NCI-H128 (cell line): ENCODE results near the gene SMIM11.
"Not testable (repeated sequence)": the region's sequence is repeated elsewhere in the genome, so short reads cannot be mapped to it uniquely, and the experiment has no call there.

Source experiments
- DNase-seq: peaks from one replicate; lab custom pipeline; 2025; ENCODE audit not compliant: unreplicated experiment; lab: John Stamatoyannopoulos, UW

SMIM11 gene, protein sequence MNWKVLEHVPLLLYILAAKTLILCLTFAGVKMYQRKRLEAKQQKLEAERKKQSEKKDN

DNA sequence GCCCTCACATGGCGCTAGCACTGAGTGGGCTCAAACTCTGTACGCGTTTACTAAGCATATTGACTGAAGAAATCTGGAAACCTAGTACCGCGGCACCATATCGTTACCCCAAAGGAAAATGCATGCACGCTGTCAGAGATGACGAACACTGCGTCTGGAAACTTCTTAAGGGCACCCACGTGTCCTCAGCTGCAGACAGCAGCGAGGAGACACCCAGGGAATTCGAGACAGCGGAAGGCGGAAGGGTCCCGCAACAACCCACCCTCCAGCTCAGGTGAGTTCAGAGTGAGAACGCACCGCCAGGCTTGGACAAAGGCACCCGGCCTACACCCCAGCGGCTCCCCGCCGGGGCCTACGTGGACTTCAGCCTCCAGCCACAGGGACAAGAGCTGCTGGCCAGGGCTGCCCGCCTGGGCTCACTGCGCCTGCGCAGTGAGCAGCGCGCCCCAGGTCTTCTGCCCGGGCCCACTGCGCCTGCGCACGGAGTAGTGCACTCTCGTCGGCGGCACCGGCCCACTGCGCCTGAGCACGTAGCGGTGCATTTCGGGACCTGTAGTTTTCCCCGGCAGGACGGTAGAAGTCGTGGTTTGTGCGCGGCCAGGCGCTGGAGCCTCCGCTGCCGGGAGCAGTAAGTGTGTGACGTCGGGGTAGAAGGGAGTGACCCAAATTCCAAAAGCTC, at the start of gene SMIM11:
SMIM11 (plus strand) TSS at position 568 of the 679 bp plus-strand sequence. CDS start 3,998 bp downstream, outside the sequence.
- not testable (repeated sequence) for DNase-seq

DNA sequence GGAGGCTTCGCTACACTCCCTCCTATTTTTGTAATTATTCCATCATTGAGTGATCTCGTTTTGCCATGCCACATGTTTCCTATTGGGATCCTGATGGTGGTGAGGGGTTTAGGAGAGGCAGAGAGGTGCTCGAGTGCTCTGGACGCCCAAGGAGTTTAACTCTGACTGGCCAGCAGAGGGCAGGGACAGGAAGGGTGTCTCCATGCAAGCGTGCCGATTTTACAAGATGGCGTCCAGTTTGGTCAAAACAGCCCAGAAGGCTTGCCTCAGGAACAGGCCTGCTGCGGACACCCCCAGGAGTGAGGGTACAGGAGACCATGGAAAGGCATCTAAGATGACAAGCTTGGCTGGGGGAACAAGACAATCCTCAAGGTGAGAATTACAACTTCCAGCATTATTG, 45.3 kb upstream of the SMIM11 start:
- no peak for DNase-seq

DNA sequence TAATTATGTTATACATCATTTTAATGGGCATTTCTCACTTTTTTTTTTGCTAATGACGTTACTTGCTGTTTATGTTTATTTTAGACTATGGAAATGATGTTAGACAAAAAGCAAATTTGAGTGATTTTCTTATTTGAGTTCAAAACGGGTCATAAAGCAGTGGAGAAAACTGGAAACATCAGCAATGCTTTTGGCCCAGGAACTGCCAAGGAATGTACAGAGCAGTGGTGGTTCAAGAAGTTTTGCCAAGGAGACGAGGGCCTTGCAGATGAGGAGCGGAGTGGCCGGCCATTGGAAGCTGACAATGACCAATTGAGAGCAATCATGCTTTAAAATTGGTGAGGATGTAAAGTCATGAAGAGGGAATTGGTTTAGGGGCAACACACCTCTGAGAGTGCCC, 43.6 kb upstream of the SMIM11 start:
- DNase-seq: no peak

- no peak for DNase-seq
Observed at GRCh38 chr21:34332347-34332746, 43.0 kb upstream of the SMIM11 start.

DNA sequence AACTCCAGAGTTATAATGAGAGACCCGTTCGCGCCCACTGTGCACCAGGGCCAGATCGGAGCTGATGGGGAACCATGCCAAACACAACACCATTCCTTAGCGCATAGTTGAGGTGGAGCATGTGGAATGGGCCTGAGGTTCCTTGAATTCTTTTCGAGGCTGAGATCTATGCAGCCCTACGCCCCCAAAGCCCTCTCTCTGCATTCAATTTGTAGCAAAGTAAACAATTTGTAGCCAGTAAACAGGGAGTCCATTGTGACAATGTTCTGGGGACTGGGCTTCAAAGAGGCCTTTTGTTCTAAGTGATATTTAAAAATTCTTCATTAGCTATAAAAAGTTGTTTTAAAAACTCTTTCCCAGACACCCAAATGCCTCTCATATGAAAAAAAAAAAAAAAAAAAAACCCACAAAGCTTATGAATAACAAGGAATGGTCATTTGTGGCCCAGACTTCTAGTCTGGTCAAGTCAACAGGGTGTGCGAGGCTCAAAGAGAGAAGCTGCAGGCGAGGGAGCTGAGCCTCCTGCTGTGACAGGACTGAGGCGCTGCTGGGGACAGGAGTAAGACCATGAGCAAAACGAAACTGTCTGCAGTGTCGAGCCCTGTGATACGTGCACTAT, 42.1 kb upstream of the SMIM11 start:
- no peak for DNase-seq

DNA sequence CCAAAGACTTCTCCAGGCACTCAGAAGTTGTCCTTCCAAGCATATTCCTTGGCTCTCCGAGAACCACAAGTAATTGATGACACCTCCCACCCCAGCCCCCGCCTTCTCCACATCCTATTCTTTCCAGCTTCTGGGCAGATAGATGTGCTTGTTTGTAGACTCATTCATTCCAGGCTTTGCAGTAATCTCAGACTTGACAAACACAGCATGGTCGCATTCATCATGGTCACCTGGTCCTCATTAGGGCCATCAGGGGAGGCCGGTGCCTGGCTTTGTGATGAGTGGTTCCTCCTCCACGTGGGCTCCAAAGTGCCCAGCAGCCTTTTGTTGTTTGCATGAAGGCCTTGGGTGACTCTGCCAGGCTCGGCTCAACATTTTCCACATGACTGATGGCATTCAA, 40.0 kb upstream of the SMIM11 start:
- DNase-seq: no peak

DNA sequence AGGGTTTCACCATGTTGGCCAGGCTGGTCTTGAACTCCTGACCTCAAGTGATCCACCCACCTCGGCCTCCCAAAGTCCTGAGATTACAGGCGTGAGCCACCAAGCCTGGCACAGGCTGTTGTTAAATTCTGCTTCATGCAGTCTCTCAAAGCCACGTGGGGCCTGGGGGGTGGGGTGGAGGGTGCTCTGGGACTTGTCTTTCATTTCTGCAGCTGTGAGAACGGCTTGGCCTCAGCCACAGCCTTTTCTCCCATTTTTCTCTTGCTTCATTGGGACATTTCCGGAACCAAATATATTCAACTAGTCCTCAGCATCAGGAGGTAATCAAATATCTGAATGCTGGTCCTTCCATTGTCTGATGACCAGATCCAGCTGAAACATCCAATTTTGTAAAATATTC, 39.1 kb upstream of the SMIM11 start:
- DNase-seq: no peak

DNA sequence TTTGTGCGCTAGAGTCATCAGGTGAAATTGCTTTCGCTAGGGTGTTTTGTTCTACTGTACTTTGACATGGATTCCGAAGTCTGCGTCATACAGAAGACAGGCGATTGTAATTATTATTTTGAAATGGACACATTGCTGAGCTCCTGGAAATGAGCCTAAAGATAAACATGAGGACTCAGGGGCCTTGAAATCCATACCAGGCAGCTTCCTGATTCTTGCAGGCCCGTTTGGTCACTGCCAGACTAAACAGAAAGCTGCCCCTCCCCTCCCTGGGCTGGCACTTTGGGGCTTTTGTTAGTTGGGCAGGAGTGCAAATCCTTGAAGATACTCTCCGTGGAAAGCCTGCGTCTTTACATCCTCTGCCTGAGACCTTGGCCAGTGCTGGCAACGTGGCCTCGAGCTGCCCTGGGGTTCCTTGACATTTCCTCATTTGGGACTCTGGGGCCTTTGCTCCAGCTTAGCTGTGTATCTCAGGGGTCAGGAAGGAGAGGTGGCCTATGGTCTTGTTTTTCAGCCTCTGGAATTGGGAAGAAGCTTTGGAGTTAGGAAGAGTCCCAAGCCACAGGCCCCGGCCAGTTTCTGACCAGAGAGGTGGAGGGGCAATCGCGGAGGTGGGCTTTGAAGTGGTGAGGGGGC, 38.4 kb upstream of the SMIM11 start:
- no peak for DNase-seq

- DNase-seq: no peak
Observed at GRCh38 chr21:34337741-34338140, 37.6 kb upstream of the SMIM11 start.

DNA sequence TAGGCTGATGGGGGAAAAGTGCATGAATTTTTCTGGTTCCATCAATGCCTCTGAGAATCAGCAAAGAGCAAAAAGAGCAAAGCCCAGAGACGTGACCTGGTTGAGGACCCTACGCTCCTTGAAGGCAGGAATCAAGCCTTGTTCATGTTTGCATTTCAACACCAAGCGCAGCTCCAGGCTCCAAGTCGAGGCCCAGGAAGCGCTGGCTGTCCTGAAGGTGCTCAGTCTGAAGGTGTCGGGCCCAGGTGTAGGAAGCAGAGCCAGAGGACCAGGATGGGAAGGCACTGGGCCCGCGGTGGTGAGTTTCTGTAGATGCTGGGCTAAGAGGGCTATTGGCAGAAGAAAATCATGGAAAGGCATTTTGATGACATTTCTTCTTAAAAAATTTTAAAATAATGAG, 37.1 kb upstream of the SMIM11 start:
- DNase-seq: no peak

DNA sequence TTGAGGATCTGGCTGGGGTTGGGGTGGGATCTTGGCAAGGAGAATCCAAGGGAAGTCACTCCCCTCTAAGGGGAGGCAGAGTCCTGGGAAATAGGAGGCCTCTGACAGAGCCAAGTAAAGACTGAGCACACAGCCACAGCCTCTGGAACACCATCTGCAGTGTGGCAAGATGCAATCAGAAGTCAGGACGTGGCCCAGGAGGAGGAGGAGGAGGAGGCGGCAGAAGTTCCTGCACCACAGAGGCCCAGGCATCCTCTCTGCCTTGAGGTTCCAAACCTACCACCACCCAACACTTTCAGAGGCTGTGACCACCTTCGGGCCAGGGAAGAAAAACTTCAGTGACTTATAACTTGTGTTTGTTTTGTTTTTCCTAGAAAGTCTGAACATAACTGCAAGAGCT, 35.2 kb upstream of the SMIM11 start:
- no peak for DNase-seq

- DNase-seq: no peak
Observed at GRCh38 chr21:34342476-34342875, 32.8 kb upstream of the SMIM11 start.

- no peak for DNase-seq
Observed at GRCh38 chr21:34343347-34343746, 32.0 kb upstream of the SMIM11 start.

DNA sequence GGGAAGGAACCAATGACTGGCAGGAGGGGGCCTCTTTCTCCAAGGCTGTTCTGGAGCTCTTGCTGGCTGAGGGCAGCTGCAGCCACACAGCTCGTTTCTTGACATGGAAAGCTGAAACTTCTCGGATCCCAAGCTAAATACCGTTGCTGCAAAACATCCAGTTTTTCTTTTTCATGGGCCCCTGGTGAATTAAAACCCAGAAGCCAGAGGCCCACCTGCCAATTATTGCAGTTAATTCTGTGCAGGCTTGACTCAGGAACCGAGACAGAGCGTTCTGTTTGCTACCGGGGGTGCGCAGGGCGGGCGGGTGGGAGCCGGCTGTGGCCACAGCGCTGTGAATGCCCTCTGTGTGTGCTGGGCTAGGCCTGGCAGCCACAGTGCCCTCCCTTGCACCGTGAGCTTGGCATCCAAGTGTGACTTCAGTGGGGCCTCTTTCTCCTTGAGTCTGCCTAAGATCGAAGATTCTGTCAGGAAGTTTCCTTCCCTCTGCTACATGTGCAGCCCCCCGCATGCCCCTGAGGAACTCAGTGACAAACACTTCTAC, 31.4 kb upstream of the SMIM11 start:
- DNase-seq: no peak

DNA sequence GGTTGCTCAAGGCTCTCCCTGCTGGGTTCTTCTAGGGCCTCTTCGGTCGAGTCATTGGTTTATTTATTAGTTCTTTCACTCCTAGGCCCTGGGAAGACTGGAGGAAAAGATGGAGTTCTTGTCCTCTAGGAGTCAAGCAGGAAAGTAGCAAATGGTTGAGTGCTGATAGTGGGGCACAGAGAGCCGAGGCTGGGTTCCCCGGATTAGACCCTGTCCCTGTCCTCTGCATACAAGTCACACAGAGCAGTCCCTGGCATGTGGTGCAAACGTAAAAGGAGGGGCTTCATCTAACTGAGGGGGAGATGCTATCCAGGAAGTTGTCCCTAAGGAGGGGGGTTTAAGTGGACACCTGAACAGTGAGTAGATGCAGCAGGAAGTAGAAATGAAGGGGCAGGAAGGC, 30.7 kb upstream of the SMIM11 start:
- no peak for DNase-seq

DNA sequence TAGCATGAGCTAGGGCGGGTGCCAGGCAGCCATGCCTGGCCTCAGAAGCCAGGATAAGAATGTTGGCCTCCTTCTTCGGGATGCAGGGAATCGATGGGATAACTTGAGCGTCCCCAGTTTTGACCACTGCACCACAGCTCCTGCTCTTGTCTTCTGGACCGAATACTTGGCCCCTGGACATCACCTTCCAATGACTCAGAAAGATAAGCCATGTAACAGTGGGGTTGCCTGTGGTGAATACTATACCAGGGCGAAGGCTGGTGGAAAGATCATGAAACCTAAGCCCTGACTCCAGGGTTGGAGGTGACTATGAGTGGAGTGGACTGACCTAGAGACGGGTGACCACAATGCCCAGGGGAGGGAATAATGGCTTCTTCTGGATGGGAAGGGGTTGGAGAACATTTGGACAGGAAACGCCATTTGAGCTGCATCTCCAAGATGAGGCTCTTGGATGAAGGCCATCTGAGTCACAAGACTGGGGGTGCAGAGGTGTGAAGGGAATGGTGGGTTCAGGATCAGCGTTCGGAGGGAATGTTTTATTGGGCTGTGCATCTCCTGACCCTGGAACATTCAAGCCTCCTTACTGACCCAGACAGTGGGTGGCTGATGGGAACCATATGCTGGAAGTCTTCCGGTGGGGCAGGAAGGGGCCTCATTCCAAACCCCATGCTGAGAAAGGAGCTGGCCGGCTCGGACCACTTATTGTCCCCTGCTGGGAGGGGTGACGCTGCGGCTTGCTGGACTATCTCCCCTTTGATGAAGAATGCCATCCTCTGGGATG, 30.0 kb upstream of the SMIM11 start:
- no peak for DNase-seq

GRCh38 chr21:34345892-34346291, 29.4 kb upstream of the SMIM11 start:
- no peak for DNase-seq

GRCh38 chr21:34348890-34349519, 26.3 kb upstream of the SMIM11 start:
- DNase-seq: no peak

- DNase-seq: peak; percentile 12
Observed at GRCh38 chr21:34351786-34352241, 23.5 kb upstream of the SMIM11 start.

- no peak for DNase-seq
Observed at GRCh38 chr21:34352556-34352955, 22.8 kb upstream of the SMIM11 start.

DNA sequence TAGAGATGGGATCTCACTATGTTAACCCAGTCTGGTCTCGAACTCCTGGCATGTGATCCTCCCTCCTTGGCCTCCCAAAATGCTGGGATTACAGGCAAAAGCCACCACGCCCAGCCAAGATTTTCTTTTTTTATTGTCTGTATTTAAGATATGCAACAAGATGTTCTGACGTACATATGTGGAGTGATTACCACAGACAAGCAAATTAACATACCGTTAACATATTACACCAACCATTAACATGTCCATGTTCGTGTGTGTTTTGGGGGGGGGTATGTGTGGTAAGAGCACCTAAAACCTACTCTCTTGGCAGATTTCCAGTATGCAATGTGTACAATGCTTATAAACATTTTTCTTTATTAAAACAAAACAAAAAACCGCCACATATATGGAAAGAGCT, 22.1 kb upstream of the SMIM11 start:
- no peak for DNase-seq
